ENCODE results near the gene KIF21A.
"Not testable (repeated sequence)": the region's sequence is repeated elsewhere in the genome, so short reads cannot be mapped to it uniquely, and the experiment has no call there.

Gene KIF21A, protein sequence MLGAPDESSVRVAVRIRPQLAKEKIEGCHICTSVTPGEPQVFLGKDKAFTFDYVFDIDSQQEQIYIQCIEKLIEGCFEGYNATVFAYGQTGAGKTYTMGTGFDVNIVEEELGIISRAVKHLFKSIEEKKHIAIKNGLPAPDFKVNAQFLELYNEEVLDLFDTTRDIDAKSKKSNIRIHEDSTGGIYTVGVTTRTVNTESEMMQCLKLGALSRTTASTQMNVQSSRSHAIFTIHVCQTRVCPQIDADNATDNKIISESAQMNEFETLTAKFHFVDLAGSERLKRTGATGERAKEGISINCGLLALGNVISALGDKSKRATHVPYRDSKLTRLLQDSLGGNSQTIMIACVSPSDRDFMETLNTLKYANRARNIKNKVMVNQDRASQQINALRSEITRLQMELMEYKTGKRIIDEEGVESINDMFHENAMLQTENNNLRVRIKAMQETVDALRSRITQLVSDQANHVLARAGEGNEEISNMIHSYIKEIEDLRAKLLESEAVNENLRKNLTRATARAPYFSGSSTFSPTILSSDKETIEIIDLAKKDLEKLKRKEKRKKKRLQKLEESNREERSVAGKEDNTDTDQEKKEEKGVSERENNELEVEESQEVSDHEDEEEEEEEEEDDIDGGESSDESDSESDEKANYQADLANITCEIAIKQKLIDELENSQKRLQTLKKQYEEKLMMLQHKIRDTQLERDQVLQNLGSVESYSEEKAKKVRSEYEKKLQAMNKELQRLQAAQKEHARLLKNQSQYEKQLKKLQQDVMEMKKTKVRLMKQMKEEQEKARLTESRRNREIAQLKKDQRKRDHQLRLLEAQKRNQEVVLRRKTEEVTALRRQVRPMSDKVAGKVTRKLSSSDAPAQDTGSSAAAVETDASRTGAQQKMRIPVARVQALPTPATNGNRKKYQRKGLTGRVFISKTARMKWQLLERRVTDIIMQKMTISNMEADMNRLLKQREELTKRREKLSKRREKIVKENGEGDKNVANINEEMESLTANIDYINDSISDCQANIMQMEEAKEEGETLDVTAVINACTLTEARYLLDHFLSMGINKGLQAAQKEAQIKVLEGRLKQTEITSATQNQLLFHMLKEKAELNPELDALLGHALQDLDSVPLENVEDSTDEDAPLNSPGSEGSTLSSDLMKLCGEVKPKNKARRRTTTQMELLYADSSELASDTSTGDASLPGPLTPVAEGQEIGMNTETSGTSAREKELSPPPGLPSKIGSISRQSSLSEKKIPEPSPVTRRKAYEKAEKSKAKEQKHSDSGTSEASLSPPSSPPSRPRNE (N-terminal part only)

DNA sequence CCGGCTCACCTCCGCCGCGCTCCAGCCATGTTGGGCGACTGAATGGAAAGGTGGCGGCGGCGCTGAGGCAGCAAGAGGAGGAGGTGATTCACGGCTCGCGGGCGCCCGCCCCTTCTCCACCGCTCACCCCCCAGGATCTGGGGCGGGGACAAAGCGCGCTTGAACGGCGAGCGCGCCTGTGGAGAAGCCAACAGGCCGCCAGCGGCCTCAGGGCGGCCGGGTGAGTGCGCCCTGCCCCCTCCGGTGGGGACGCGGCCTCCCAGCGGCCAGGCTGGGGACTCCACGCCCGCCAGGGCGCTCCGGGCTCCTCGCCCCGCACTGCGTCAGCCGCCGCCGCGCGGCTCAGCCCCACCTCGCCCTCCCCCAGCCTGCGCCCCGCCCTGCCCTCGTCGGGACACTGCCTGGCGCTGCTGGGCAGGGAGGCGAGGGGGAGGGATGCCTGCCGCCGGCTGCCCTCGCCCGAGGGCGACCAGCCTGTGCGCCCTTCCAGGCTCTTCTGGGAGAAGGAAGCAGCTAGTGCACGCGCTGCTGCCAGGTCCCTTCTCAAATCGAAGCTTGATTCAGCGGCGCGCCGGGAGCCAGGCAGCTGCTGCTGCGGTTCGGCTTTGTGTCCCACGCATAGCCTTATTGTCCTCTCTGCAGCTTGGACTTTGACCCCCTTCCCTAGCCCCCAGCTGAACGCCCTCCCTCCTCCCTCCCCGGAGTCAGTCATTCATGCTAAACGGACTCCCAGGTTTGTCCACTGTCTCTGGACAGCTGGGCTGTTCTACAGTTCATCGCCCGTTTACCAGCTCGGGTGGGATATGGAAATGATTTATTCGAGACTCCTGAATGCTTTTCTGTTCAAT is at the start of gene KIF21A:
KIF21A (minus strand) TSS at position 40 of the 848 bp plus-strand sequence. CDS start 150 bp downstream, outside the sequence.
- DNase-seq = peak; percentile 52 to 79 (median 59)

DNA sequence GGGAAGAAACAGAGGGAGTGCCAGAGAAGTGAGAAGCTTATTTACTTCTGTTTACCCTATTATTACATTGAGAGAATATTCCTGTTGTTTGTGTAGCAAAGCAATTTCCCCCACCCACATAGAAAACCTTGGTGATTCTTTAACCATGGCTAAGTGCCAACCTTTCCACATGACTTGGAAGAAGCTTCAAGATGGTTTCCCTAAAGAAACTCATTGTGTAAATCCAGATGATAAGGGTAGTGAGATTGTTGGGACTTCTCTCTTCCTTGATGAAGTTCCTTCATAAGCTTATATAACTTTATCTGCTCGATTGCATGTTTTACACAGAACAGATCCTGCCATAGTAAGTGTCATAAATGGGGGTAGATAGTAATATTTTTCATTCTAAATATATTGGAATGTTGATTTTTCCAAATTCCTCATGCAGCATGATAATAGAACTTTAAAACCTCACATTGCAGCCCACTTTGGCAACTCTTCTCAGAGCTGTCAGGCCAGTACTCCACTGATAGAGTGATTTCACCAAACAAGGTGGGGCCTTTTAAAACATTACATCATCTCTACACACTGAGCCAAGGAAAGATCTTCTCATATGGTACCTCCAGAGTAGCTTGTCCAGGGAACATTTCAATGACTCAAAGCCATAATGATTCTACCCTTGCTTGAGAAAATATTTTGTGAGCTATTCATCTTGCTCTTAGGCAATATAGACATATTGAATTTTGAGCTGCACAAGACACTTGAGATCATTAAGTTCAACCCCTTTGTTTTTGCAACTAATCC is 47.8 kb upstream of the KIF21A start:
- no peak for DNase-seq

DNA sequence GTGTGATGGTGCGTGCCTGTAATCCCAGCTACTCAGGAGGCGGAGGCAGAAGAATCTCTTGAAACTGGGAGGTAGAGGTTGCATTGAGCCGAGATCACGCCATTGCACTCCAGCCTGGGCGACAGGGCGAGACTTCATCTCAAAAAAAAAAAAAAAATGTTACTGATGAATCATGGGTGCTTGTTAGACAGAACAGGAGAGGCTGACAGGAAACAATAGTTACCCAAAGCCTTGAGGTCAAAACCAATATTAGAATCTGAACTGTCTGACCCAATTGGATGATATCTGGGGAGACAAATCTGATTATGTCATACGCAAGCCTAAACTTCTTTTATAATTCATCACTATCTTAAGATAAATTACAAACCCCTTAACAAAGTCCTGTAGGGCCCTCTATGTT is 40.7 kb upstream of the KIF21A start:
- no peak for DNase-seq

DNA sequence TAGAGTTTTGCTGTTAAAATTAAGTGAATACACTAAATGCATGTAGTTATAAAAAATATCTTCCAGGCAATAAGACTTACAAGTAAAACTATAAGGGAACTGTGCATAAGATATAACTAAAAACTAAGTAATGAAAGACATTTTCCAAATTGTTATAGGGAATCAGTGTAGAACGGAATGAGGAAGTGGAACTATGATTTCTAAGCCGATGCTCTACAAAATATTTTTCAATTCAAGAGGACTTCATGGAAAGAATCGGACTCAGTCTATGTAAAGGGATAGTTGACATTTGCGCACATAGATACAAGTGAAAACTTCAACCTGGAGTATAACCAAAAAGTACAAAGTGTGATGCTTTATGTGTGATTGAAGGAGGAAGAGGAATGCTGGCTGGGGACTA is 40.1 kb upstream of the KIF21A start:
- DNase-seq = no peak

DNA sequence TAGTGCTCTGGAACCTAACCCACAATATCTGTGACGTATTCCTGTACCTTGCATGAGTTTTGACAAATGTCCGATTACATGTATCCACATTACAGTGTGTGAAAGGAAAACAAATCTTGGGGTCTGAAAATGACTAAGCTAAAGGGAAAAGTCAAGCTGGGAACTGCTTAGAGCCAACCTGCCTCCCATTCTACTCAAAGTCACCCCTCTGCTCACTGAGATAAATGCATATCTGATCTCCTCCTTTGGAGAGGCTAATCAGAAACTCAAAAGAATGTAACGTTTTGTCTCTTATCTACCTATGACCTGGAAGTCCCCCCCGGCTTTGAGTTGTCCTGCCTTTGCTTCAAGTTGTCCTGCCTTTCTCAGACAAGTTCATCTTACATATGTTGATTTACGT is 34.0 kb upstream of the KIF21A start:
- DNase-seq = no peak

DNA sequence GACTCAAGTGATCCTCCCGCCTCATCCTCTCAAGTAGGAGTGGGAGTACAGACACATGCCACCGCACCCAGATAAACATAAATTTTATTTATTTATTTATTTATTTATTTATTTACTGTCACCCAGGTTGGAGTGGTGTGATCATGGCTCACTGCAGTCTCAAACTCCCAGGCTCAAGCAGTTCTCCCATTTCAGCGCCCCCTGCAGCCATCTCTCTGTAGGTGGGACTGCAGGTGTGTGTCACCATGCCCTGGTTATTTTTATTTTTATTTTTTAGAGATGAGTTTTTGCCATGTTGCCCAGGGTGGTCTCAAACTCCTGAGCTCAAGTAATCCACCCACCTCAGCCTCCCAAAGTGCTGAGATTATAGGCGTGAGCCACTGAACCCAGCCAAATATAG is 33.2 kb upstream of the KIF21A start:
- DNase-seq = no peak

DNA sequence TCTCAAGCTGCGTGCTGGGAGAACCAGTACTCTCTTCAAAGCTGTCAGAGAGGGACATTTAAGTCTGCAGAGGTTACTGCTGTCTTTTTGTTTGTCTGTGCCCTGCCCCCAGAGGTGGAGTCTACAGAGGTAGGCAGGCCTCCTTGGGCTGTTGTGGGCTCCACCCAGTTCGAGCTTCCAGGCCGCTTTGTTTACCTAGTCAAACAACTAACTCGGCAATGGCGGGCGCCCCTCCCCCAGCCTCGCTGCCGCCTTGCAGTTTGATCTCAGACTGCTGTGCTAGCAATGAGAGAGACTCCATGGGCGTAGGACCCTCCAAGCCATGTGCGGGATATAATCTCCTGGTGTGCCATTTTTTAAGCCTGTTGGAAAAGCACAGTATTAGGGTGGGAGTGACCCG is 32.2 kb upstream of the KIF21A start:
- DNase-seq = not testable (repeated sequence)

DNA sequence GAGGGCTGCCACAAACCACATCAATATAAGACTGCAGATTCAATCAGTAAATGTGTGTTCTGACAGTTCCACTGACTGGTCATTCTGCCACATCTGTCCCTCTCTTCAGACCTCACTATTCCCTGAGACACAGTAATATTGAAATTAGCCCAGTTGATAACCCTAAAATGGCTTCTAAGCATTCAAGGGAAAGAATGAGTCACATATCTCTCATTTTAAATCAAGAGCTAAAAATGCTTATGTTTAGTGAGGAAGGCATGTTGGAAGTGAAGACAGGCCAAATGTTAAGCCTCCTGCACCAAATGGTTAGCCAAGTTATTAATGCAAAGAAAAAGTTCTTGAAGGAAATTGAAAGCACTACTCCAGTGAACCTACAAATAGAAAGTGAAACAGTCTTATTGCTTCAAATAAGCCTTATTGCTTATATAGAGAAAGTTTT is 24.5 kb upstream of the KIF21A start:
- DNase-seq = no peak

DNA sequence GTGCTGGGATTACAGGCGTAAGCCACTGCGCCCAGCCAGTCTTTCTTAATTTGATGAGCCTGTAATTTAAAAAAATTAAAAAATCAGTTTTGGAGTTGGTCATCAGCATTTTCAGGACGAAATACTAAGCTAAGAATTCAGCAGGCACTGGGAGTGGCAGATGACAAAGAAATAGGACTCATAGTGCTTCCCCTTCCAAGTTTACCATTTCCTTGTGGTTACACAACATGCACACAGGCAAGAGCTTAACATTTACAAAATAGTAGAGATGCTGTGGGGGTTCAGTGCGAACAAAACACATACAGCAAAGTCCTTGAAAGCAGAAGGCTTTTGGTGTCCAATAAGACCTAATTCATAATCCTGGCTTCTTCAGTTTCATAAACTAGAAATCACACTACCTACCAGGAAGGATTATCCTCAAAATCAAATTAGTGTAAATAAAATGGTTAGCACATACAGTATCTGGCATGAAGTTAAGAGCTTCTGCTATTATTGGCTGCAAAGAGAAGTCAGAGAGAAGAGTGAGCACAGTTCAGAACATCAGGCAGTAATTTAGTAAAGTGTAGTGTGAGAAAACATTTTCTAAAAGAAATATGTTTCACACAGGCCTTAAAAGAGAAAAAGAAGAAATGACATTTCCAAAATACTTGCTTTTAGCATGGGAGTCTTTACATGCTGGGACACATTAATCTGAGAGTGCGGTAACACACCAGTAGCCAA is 22.2 kb upstream of the KIF21A start:
- DNase-seq = no peak

DNA sequence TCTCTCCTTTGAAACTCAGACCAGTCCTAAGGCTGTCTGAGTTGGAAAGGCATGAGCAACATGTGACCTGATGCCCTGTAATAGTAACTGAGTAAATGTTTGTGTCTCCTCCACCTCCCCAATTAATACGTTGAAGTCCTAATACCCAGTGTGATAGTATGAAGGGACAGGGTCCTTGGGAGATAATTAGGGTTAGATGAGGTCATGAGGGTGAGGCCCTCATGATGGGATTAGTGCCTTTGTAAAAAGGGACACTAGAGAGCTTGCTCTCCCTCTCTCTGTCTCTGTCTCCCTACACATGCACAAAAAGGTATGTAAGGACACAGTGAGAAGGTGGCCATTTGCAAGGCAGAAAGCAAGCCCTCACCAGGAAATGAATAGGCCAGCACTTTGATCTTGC is 18.1 kb upstream of the KIF21A start:
- DNase-seq = no peak

DNA sequence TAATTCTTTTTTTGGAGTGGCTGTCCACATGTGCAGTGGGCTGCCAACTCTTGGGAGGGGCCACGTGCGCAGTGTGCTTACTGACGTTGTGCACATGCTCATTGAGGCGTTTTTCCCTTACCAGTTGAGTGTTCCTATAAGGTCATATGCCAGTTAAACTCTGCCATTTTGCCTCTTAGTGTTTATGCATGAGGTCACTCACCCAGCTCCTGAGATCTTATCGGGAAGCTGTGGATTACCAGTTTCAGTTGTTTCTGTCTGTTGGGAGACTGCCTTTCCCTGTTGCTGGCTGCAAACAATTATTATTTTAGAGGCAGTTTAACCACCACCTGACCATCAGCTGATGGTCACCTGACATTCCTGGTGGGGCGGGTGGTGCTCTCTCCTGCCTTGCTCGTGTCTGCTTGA is 16.1 kb upstream of the KIF21A start:
- no peak for DNase-seq

DNA sequence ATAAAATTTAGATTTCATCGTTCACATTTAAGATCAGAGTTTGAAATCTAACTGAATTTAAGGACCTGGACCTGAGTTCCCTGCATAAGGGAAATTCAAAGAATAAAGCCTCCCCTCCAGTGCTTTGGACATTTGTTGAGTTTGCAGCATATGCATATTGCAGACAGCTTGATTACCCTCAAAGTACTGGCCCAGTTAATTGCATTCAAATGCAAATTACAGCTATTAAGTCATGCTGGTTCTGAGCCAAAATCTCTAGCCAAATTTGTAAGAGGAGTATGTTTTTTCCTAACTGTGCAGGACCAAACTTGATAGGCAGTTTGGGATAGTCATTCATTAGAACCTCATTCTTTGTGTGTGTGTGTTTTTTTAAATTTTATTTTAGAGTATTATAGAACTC is 9.1 kb upstream of the KIF21A start:
- no peak for DNase-seq

DNA sequence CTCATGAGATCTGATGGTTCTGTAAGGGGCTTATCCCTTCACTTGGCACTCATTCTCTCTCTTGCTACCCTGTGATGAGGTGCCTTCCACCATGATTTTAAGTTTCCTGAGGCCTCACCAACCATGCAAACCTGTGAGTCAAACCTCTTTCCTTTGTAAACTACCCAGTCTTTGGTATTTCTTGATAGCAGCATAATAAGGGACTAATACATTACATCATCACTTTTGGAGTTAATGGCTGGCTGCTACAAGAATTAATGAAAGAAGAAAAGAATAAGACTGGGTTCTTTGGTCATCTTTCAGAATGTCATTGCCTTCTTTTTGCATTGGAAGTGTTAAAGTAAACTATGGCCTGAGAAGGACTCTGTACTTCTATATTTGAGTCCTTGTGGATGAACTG is 5.1 kb upstream of the KIF21A start:
- no peak for DNase-seq

DNA sequence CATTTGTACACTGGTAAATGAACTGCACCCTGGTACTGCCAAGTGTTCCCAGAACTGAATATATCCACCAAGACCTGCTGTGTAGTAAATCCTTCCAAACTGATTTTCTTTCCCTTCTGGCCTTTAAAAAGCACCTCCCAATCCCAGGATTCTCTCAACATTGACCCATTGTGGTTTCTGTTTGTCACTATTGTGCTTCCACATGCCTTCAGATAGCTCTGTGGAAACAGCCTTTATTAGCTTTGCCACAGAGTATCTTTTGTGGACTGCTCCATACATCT is 949 bp upstream of the KIF21A start:
- no peak for DNase-seq

DNA sequence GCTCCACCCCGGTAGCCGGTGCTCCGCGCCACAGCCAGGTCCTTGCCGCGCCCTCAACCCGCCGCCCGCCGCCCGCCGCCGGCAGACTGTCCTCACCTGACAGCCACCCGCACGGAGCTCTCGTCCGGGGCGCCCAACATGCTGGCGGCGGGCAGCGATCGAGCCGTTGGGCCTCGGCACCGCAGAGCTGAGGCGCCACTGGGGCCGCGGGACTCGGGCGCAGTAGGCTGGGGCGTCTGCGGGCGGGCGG is 164 bp downstream of the KIF21A start:
- no peak for DNase-seq

DNA sequence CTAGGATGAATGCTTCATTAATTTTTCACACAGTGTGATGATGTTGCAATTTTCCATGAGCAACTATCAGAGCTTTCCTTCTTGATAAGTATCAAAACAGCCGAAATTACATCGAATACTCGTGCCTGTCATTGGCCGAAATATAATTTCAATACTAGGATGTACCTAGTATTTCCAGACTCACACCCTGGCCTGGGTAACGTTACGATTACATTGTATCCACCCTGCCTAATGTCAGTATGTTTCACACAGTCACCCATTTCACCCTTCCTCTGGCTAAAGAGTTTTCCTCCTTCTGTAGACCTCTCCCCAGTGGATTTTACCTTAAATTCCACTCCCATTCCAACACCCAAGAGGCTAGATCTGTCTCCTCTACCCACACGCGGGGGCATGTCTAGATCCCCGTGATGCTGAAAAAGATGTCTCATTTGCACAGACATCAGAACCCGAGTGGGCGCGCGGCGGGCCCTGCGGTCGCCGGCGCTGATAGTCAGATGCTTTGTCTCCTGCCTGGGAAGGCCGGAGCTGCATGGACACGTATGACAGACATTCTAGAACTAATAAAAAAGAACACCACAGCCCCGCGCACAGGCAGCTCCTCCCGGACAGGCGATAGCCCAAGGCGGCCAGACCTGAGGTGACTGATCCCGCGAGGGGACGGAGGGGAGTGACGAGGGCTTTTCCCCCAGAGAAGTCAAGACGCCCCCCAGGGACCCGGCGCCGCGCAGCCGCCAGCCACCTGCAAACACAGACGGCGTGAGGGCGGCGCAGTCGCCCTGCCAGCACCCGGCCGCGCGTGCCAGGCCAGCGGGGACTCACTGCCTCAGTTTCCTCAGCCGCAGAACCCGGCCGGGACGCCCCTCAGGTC is 723 bp downstream of the KIF21A start:
- peak in 2 of 4 experiments; percentile 13 for DNase-seq

DNA sequence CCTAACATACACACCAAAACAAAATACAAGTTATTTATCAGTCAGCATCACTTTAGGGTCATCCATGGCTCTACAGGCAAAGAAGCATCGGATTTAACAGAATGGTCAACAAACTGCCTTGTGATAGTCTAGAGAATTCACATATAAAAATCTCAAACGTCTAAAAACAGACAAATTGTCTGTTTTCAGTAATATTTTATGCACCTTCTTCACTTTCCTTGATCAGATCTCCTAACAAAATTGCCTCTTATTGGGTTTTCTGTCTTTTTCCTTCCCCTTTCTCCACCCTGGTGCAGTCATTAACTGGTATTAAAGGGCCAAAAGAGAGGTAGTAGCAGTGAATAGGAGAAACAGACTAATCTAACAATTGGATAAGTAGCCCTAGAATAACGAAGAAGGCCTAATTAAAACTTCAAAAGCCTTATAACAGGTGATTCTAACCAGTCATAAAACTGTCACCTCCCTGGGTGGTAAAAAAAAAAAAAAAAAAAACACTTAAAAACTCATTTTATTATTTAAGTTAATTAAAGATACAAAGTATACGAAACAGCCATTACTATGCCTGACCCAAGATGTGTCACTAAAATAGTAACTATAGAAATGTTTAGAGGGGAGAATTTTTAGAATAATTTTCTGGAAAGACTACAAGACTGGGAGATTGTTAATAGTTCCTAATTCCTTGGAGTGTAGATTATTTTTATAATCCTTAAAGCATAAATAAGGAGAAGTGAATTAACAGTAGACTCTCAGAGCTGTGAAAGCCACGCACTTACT is 1.5 kb downstream of the KIF21A start:
- DNase-seq = no peak

DNA sequence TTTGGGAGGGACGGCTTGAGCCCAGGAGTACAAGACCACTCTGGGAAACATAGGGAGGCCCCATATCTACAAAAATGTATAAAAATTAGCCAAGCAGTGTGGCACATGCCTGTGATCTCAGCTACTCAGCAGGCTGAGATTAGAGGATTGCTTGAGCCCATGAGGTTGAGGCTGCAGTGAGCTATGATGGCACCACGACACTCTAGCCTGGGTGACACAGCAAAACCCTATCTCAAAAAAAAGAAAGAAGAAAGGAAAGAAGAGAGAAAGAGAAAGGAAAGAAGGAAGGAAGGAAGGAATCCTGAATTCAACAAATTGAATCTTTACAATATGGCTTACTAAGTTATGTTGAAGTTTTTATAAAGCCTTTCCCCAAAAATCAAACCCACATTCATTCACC is 2.1 kb downstream of the KIF21A start:
- no peak for DNase-seq

DNA sequence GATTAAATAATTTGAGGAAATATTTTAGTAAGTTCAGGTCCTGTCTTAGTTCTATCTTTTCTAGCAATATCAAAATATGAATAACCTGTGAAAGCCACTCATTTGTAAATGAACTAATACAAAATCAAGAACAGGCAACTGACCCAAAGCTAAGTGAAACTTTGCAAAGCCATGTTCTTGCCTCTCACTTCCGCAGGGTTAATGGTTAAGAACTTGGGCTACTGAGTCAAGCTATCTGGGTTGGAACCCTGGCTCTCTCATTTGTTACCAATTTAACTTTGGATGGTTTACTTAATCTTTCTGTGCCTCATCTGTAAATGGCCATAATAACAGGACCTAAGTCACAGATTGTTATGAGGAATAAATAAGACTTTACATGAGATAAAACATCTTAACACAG is 2.8 kb downstream of the KIF21A start:
- no peak for DNase-seq

Measured in activated naive CD4-positive, alpha-beta T cell (primary cell).